Lower leg skin (tissue), 3 donors: Measurements from ENCODE around the gene STAT4.

Source experiments
- POLR2A ChIP-seq, 2 donors: fragments of 450-650 bp; IDR thresholded peaks; one replicate each; pipeline ENCODE4 v1.6.1; 2016 to 2017; ENCODE audit warnings: antibody characterized with exemption in 2 of 2, mild to moderate bottlenecking in 1 of 2, moderate library complexity in 1 of 2
- TF ChIP-seq, protein P1 (sequence below), 3 donors: fragments of 450-650 bp; IDR thresholded peaks; one replicate each; pipeline ENCODE4 v1.5.1; 2016; ENCODE audit warnings: antibody characterized with exemption in 3 of 3, mild to moderate bottlenecking in 3 of 3, moderate library complexity in 2 of 3

DNA sequence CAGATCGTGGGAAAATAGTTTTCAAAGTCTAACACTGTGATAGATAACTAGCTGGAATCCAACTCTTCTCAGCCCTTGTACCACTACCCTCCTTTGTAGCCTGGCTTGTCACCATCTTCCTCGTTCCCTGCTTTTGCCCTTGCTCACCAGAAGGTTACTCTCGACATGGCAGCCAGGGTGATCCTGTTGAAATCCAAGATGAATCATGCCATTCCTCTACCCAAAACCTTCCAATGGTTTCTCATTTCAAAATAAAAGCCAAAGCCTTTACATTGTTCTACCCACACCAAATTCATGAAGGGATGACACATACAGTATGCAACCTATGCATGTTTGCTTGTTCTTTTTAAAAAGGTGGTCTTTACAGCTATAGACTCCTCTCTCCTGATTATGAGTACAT lies 45.7 kb downstream of the STAT4 start:
- TF ChIP-seq, protein P1, sequence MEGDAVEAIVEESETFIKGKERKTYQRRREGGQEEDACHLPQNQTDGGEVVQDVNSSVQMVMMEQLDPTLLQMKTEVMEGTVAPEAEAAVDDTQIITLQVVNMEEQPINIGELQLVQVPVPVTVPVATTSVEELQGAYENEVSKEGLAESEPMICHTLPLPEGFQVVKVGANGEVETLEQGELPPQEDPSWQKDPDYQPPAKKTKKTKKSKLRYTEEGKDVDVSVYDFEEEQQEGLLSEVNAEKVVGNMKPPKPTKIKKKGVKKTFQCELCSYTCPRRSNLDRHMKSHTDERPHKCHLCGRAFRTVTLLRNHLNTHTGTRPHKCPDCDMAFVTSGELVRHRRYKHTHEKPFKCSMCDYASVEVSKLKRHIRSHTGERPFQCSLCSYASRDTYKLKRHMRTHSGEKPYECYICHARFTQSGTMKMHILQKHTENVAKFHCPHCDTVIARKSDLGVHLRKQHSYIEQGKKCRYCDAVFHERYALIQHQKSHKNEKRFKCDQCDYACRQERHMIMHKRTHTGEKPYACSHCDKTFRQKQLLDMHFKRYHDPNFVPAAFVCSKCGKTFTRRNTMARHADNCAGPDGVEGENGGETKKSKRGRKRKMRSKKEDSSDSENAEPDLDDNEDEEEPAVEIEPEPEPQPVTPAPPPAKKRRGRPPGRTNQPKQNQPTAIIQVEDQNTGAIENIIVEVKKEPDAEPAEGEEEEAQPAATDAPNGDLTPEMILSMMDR (IDR thresholded peaks at IDR 0.05): no peak
- no peak for TF ChIP-seq POLR2A (IDR thresholded peaks at IDR 0.05)
